GM19455 (cell line): ENCODE measurements around the gene PKP3.
"Not testable (repeated sequence)": the region's sequence is repeated elsewhere in the genome, so short reads cannot be mapped to it uniquely, and the experiment has no call there.

Experiments used
- ATAC-seq: cut with Tn5 transposase; IDR thresholded peaks from one replicate; pipeline ENCODE4 v1.9.1; 2021; ENCODE audit not compliant: unreplicated experiment

Gene PKP3

DNA sequence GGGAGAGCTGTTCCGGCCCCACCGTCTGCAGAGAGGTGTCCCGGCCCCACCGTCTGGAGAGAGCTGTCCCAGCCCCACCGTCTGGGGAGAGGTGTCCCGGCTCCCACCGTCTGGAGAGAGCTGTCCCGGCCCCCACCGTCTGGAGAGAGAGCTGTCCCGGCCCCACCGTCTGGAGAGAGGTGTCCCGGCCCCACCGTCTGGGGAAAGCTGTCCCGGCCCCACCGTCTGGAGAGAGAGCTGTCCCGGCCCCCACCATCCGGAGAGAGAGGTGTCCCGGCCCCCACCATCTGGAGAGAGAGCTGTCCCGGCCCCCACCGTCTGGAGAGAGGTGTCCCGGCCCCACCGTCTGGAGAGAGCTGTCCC is 30.6 kb upstream of the PKP3 start:
- not testable (repeated sequence) for ATAC-seq

DNA sequence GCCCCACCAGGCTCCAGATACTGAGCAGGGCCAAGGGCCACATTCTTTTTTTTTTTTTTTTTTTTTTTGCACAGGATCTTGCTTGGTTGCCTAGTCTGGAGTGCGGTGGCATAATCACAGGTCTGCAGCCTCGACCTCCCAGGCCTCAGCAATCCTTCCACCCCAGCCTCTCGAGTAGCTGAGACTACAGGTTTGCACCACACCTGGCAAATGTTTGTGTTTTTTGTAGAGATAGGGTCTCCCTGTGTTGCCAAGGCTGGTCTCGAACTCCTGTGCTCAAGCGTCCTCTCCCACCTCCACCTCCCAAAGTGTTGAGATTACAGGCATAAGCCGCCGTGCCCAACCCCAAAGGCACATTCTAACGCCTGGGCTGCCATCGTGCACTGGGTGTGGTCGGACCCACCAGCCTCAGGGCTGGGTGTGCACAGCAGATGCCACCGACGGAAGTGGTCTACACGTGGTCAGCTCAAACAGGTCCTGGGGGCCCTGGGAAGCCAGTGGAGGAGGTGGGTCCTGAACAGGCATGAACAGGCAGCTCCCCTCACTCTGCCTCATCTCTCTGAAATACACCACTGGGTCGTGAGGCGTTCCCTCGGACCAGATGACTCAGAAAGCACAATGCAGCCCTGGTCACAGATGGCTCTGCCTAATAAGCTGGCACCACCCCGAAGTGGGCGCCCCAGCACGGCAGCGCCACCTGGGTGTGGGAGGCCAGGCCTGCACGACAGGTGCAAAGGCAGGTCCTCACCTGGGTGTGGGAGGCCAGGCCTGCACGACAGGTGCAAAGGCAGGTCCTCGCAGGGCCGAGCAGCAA is 29.9 kb upstream of the PKP3 start:
- ATAC-seq = no peak

DNA sequence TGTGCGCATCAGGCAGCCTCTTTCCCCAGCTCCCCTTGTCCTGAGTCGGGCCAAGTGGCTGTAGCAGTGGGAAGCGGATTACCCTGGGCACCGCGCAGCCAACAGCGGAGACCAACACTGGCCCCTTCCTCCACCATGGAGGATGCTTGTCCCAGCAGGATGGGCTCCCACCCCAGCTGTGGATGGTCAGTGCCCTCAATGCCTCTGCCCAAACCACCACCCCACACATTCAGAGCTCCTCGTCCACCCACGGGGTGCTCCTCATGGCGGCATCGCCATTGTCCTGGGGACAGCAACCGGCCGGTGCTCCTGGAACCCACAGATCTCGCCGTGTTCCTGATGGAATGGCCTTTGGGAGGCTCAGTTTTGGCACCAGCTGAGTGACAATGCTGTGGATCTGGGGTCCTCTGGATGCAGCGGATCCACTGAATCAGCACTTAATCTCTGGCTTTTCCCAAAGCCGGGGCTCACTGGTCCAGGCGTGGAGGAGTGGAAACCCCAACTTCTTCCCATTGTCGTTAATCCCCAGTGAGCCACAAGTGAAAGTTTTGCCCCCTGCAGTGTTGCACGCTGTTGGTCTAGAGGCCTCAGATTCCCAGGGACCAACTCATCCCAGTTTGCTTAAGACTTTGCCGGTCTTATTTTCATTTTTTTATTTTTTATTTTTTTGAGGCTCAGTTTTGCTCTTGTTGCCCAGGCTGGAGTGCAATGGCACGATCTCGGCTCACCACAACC is 28.9 kb upstream of the PKP3 start:
- ATAC-seq = no peak

DNA sequence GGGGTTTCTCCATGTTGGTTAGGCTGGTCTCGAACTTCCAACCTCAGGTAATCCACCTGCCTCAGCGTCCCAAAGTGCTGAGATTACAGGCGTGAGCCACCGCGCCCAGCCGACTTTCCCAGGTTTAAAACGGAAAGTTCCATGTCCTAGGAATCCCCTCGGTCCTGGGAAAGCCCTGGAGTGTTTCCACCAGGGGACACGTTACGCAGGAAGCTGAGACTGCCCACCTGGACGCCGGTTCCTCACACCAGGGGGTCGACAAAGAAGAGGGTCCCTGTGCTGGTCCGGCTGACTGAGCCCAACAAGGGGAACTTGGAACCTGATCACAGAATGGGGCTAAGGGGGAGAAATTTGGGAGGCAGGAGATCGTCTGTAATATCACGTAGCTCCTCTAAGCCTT is 28.2 kb upstream of the PKP3 start:
- ATAC-seq = no peak

DNA sequence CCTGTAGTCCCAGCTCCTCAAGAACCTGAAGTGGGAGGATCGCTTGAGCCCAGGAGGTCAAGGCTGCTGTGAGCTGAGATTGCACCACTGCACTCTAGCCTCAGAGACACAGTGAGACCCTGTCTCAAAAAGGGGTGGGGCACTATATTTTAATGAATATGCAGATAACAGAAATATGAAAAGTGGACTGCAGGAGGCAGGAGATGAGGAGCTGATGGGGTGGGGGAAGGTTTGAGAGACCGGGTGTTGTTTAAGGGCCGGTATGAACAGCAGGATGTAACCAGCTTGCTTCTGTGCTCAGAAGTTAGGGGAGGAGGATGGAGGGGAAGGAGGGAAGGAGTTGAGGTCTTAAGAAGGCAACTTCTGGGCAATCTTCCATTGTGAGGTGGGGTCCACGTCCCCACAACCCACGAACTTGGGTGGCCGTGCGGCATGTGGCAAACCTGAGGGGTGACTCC is 26.0 kb upstream of the PKP3 start:
- ATAC-seq = no peak

DNA sequence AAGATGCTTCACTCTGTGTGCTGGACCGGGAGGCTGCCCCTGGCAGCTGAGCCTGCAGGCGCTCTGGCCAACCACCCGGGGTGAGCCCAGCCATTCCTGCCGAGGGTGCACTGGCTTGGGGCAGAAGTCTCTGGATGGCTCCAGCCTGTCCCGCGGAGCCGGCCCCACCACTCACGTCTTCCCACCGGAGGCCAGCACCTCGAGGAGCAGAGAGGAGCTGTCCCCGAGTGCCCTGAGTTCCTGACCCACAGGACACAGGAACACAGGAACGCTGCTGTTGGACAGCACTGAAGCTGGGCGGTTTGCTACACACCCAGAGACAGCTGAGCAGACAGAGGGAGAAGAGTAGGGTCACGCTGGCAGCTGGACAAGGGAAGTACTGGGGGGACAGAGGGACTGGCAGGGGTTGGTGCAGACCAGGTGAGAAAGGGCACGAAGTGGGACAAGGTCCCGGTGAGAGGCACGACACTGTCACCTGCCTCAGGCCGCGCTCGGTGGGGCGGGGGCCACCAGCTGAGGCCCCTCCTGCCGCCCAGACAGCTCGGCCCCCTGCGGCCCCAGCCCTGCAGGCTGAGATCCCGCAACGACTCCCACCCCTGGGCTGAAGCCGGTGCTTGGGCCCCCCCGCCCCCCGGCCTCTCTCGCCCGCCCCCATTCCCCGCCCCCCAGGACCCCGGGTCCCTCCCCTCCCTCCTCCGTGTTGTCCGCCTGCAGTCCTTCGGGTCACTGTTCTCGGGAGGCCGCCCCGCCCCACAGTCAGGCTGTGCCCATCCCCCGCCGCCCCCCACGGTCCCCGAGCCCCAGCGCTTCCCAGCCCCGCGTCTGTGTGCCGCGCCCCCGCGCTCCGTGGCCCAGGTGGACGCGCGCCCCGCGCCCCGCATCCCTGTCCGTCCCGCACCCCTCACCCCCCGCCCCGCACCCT is 25.3 kb upstream of the PKP3 start:
- ATAC-seq = no peak

DNA sequence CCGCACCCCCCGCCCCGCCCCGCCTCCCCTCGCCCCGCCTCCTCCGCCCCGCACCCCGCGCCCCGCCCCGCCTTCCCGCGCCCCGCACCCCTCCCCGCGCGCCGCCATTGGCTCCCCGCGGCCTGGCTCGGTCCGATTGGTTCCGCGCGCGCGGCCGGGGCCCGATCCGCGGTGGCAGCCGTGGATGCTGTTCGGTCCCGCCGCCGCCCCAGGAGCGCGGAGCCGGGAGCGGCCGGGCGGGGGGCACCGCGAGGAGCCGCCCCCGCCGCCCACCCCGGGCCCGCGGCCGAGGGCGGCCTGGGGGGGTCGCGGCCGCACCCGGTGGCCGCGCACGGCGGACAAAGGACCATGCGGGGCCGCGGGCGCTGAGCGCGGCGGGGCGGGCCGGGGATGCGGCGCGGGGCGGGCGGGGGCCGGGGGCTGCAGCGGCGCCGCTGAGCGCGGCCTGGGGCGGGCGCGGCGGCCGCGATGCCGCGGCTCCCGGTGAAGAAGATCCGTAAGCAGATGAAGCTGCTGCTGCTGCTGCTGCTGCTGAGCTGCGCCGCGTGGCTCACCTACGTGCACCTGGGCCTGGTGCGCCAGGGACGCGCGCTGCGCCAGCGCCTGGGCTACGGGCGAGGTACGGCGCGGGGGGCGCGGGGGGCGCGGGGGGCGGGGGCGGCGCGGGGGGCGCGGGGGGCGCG is 24.5 kb upstream of the PKP3 start, which contains the start of gene B4GALNT4:
Gene B4GALNT4 (plus strand): TSS at position 164 of the 683 bp plus-strand sequence. CDS start 305 bp downstream, at position 469.
- ATAC-seq = no peak

DNA sequence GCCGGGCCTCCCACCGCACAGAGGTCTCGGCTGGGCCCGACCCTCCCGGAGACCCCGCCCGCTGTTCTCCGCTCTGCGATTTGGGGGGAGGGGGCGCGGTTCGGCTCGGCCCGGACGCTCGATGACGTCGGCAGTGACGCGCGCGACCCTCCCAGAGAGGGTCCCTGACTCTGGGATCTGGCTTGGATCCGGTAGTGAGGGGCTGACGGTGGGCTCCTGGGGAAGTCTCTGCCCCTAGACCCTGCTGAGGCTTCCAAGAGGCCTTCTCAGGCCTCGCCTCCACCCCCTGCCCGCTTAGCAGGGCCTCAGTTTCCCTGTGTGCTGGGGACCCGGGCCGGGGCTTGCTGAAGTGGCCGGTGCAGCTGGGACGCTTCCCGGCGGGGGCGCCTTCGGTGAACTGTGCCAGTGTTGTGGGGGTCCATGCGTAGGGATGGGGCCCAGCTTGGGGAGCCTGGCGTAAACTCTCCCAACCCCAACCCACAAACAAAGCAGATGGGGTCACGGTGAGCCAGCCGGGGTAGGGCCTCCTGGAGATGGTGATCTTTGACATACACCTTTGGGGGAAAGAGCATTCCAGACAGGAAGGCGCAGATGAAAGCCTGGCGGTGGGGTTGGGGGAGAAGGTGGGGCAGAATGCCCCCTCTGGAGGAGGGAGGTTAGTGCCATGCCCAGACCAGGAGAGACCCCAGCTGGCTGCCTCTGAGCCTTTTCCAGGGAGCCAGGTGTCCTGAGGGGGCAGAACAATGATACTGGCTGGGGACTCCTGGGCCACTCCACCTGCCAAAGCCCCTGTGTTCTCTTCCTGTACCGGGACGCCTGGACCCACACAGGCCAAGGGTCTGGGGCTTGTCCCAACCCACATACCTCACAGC is 23.7 kb upstream of the PKP3 start:
- no peak for ATAC-seq

DNA sequence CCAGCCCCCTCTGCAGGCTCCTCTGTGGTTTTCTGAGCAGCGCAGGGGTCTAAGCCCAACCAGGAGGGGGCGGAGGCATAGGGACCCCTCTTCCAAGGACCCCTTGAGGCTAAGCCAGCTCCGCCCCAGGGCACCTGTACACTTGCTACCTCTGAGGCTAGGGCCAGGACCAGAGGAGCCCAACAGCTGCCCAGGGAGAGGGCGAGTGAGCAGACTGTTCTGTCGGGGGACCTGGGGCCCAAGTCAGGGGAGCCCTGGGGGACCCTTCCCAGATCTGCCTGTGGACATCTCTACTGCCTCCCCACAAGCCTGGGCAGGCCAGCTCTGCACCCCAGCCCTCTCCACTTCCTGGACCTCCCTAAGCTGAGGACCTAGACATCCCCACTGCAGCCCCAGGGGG is 23.0 kb upstream of the PKP3 start:
- no peak for ATAC-seq

DNA sequence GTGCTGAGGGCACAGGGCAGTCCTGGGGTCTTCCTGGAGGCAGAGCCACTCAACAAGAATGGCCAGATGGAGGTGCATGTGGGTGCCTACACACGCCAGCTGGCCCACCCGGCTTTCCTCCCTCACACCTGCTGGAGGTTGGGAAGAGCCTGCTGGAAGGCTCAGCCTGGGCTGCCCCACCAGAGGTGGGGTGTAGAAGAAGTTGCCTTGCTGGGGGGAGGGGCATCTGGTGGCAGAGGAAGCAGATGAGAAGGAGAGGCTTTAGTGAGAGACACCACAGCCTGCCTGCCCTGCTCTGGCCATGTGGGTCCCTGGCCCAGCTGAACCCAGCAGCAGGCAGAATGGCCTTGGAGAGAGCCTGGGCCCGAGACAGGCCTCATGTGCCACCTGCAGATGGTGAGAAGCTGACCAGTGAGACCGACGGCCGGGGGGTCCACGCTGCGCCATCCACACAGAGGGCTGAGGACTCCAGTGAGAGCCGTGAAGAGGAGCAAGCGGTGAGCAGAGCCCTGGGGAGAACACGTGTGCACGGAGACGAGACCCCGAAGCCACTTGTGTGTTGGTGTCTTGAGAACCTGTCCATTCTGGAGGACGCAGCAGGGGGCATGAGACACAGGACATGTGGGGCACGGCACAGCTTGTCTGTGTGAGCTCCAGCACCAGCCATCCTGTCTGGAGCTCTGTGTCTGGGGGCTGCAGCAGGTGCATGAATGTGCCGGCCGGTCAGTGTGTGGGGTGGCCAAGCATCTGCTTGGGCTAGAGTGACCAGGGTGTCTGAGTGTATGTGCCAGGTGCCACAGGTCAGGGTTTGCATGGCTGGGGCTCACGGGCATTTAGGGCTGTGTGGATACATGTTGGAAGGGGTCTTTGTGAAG is 22.1 kb upstream of the PKP3 start:
- ATAC-seq = no peak

DNA sequence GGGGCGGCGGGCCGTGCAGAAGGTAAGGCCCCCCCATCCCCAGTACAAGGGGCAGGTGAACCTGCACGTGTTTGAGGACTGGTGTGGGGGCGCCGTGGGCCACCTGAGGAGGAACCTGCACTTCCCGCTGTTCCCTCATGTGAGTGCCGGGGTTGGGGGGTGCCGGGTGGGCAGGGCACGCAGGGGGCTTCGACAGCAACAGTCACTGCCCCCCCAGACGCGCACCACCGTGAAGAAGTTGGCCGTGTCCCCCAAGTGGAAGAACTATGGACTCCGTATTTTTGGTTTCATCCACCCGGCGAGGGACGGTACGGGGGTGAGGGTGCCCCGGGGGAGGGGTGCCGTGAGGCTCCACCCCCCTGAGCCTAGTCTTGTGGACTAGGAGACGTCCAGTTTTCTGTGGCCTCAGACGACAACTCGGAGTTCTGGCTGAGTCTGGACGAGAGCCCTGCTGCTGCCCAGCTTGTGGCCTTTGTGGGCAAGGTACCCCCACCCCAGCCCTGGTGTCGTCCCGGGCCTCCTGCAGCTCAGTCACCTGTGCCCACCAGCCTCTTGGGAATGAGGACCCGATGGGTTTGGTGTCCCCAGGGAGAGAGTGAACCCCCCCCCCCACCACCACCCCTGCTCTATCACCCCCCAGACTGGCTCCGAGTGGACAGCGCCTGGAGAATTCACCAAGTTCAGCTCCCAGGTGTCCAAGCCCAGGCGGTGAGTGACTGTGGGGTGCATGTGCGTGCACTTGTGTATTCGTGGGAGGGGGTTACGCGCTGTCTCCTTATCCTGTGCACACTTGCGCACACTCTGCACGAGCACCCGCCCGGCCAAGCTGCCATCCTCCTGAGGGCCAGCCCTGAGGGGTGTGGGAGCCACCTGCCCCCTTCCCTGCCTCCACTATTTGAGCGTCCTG is 20.9 kb upstream of the PKP3 start:
- no peak for ATAC-seq

DNA sequence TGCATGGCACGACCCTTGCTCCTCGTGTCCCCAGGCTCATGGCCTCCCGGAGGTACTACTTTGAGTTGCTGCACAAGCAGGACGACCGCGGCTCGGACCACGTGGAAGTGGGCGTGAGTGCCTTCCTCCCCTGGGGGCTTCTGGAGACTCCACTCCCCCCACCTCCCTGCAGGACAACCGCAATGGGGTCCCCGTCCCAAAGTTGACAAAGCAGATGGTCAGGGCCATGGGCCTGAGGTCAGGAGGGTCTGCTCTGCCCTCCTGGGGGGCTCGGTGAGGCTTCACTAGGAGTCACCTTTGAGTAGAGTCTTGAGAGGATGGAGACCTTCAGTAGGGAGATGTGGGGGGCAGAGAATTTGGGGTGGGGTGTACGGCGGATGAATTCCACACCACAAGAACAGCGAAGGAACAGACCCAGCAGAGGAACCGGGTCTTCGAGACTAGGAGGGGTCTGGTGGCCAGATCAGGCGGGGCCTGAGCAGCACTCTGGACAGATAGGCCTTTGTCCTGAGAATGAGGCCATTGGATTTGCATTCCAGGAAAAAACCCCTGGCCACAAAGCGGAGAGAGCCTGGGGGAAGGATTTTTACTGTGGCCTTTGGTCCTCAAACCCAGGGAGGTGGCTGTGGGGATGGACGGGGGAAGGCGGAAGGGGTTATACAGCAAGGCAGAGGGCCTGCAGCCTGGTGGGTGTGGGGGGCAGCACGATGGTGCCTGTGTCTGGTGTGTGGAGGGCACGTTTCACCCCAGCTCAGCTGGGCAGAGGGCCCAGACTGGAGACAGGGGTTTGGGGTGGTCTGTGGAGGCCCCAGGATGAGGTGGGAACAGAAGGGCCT is 20.1 kb upstream of the PKP3 start:
- ATAC-seq = no peak

DNA sequence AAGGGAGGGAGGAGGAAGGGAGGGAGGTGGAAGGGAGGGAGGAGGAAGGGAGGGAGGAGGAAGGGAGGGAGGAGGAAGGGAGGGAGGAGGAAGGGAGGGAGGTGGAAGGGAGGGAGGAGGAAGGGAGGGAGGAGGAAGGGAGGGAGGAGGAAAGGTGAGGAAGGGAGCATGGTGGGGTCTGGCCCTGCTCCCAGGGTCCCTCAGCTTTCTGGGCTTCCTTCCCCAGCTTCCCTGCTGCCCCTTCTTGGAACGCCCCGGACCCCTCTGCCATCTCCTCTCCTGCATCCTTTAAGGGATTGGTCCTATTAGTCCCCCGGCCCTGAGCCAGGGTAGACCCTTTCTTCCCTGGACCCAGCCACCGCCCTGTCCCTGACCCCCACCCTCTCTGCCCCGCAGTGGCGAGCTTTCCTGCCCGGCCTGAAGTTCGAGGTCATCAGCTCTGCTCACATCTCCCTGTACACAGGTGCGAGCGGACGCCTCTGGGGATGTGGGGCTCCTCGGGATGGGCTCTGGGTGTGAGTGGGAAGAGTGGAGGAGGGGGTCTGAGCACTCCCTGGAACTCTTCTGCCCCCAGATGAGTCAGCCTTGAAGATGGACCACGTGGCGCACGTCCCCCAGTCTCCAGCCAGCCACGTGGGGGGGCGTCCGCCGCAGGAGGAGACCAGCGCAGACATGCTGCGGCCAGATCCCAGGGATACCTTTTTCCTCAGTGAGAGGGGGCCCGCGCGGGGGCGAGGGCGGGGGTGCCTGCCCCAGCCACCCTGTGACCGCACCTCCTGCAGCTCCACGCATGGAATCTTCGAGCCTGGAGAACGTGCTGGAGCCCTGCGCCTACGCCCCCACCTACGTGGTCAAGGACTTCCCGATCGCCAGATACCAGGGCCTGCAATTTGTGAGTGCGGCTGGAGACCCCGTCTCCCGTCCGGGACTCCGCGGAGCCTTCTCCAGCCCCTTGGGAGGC is 18.7 kb upstream of the PKP3 start:
- ATAC-seq = no peak

DNA sequence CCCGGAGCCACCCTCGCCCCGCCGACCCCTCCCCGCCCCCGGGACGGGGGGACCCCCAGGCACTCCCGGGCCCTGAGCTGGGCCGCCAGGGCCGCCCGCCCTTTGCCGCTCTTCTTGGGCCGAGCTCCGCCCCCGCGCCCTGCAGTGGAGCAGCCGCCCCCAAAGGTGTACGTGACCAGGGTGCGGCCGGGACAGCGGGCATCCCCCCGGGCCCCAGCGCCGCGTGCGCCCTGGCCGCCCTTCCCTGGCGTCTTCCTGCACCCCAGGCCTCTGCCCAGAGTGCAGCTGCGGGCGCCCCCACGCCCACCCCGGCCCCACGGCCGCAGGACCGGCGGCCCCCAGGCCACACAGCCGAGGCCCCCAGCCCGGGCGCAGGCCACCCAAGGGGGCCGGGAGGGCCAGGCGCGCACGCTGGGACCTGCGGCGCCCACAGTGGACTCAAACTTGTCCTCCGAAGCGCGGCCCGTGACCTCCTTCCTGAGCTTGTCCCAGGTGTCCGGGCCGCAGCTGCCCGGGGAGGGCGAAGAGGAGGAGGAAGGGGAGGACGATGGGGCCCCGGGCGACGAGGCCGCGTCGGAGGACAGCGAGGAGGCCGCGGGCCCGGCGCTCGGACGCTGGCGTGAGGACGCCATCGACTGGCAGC is 17.4 kb upstream of the PKP3 start:
- ATAC-seq = no peak

DNA sequence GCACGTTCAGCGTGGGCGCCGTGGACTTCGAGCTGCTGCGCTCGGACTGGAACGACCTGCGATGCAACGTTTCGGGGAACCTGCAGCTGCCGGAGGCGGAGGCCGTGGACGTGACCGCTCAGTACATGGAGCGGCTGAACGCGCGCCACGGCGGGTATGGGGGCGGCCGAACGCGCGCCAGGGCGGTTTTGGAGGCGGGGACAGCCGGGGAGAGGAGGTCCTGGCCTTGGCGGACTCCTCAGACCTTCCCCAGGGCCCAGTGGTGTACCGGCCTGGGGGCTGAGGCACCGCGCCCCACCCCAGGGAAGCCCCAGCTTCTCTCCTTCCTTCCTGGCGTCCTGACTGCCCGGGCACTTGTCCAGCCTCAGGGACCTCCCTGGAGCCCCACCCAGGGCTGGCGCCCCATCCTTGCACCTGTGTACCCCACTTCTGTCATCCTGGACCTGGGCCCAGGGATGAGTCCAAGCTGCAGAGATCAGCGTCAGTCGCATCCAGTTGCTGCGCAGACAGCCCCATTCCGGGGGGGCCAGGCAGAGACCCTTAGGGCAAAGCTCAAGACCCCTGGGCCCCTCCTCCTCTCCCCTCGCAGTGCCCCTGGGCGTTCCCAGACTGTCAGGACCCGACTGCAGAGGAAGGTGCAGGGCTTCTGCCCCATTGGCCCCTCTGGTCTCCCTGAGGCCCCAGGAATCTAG is 16.7 kb upstream of the PKP3 start:
- no peak for ATAC-seq
